ENCODE results near the gene PRUNE1.

DNA sequence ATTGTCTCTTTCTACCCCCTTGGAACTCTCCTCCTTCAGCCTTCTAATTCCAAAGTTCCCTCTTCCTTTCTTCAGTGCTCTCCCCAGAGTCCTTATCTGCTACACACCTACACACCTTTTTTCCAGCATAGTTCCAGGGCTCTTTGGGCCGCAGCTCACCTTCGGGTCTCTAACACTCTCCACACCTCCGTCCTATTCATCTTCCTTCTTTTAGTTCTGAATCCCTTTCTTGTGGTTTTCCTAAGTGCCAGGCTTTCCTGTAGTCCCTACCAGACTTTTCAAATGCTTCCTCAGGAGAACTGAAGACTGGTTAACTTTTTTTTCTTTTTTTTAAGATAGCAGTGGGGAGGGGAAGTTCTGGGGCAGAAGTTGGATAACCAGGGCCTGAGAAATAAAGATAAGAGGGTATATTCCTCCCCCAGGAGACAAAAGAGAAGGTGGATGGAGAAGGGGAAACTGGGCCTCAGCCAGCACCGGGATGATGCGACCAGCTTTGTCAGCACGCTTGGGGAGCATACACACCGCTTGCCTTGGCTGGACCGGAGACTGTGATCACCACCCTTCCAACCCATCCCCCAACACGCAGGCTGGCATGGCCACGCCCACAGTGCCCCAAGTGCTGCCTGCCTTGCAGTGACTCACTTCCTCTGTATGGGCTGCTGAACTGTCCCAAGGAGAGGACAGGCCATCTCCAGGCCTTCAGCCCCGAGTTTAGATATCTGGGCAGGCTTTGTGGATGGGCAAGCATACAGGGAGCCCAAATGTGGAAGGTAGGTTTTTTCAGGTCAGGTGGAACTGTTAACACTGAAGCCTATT lies 31.2 kb upstream of the PRUNE1 start:
- TF ChIP-seq, protein P1, sequence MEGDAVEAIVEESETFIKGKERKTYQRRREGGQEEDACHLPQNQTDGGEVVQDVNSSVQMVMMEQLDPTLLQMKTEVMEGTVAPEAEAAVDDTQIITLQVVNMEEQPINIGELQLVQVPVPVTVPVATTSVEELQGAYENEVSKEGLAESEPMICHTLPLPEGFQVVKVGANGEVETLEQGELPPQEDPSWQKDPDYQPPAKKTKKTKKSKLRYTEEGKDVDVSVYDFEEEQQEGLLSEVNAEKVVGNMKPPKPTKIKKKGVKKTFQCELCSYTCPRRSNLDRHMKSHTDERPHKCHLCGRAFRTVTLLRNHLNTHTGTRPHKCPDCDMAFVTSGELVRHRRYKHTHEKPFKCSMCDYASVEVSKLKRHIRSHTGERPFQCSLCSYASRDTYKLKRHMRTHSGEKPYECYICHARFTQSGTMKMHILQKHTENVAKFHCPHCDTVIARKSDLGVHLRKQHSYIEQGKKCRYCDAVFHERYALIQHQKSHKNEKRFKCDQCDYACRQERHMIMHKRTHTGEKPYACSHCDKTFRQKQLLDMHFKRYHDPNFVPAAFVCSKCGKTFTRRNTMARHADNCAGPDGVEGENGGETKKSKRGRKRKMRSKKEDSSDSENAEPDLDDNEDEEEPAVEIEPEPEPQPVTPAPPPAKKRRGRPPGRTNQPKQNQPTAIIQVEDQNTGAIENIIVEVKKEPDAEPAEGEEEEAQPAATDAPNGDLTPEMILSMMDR (IDR thresholded peaks at IDR 0.05): no peak
- TF ChIP-seq POLR2AphosphoS5 (IDR thresholded peaks at IDR 0.05) (no peak), POLR2A (IDR thresholded peaks at IDR 0.05) (peak in 1 of 2 donors; percentile 7), EP300 (IDR thresholded peaks at IDR 0.05) (no peak)
